ENCODE measurements around the gene PPAT.
"Not testable (repeated sequence)": the region's sequence is repeated elsewhere in the genome, so short reads cannot be mapped to it uniquely, and the experiment has no call there.

PPAT gene

GRCh38 chr4:56435140-56435926 lies at the start of gene PPAT:
TSS of gene PPAT (minus strand) at chr4:56435615. CDS start at chr4:56435477, 138 bp downstream.
- H3K4me3 Mint-ChIP-seq, result peak within 1 kb of the TSS; percentile 95
- peak within 1 kb of the TSS; percentile 95 for H3K27ac Mint-ChIP-seq
- H3K36me3 Mint-ChIP-seq, result peaks cover 15% of the 10 kb centered on the region
- no peaks in the 10 kb centered on the region for H3K9me3 Mint-ChIP-seq
- H3K27me3 Mint-ChIP-seq, result no peaks in the 10 kb centered on the region
- H3K4me1 Mint-ChIP-seq, result peaks cover 53% of the 10 kb centered on the region

GRCh38 chr4:56480691-56481090 lies 45.3 kb upstream of the PPAT start:
- Mint-ChIP-seq H3K9me3 (no peaks in the 10 kb centered on the region), H3K36me3 (peaks cover 20% of the 10 kb centered on the region), H3K27ac (no peak overlapping the region), H3K4me1 (no peaks in the 10 kb centered on the region), H3K4me3 (no peak overlapping the region), H3K27me3 (no peaks in the 10 kb centered on the region)

DNA sequence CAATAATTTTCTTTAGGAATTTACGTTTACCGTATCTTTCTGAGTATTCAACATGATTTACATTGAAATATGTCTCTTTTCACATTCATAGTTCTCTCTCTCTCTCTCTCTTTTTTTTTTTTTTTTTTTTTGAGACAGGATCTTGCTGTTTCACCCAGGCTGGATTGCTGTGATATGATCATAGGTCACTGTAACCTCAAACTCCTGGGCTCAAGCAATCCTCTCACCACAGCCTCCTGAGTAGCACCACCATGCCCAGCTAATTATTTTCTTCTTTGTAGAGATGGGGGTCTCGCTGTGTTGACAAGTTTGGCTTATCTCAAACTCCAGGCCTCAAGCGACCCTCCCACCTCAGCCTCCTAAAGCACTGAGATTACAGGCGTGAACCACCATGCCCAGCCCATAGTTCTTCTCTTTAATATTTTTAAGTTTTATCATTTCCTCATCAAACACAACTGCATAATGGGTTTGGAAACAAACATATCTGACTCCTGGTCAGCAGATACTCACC lies 41.8 kb upstream of the PPAT start:
- Mint-ChIP-seq H3K36me3 (peaks cover 20% of the 10 kb centered on the region), H3K9me3 (no peaks in the 10 kb centered on the region), H3K4me3 (no peak overlapping the region), H3K27ac (no peak overlapping the region), H3K4me1 (no peaks in the 10 kb centered on the region), H3K27me3 (no peaks in the 10 kb centered on the region)

DNA sequence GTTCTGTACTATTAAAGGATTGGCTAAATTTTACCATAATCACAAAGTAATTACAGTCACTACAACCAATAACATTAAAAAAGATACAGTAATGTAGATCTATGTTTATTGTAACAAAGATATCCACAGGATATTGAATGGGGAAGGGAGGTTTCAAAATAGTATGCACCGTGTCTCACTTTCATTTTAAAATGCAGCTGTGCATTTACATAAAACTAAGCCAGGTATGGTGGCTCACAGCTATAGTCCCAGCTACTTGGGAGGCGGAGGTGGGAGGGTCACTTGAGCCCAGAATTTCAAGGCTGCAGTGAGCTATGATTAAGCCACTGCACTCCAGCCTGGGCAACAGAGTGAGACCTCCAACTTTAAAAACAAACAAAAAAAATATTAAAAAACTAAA lies 40.5 kb upstream of the PPAT start:
- Mint-ChIP-seq H3K27ac (no peak overlapping the region), H3K36me3 (peaks cover 20% of the 10 kb centered on the region), H3K4me1 (peaks cover 3% of the 10 kb centered on the region), H3K4me3 (no peak overlapping the region), H3K9me3 (no peaks in the 10 kb centered on the region), H3K27me3 (no peaks in the 10 kb centered on the region)

GRCh38 chr4:56469489-56470210 lies 34.2 kb upstream of the PPAT start:
- no peaks in the 10 kb centered on the region for H3K27me3 Mint-ChIP-seq
- peak overlapping the region; percentile 73 for H3K27ac Mint-ChIP-seq

DNA sequence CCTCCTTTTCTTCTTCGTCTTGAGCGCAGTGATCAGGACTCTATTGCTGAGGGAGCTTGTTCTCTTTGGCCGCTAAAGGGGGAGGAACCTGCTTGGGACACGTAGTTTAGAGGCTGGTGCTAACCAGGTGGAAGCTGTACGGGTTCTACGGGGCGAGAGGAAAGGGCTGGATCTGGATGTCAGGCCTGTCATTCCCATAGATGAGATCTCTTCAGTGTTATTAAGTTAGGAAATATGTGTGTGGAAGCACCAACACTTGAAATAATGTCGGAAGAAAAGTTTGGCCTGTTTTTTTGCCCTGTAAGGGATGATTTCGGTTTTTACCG lies 32.6 kb upstream of the PPAT start:
- Mint-ChIP-seq H3K4me1 (peaks cover 65% of the 10 kb centered on the region), H3K27me3 (no peaks in the 10 kb centered on the region), H3K27ac (peak overlapping the region; percentile 98), H3K4me3 (peak overlapping the region; percentile 98), H3K9me3 (no peaks in the 10 kb centered on the region), H3K36me3 (peaks cover 15% of the 10 kb centered on the region)

More at GRCh38 chr4:56469489-56470210, 34.2 kb upstream of the PPAT start:
- peaks cover 20% of the 10 kb centered on the region for H3K36me3 Mint-ChIP-seq
- H3K4me1 Mint-ChIP-seq, result peaks cover 53% of the 10 kb centered on the region
- H3K9me3 Mint-ChIP-seq, result no peaks in the 10 kb centered on the region
- H3K4me3 Mint-ChIP-seq, result peak overlapping the region; percentile 98

DNA sequence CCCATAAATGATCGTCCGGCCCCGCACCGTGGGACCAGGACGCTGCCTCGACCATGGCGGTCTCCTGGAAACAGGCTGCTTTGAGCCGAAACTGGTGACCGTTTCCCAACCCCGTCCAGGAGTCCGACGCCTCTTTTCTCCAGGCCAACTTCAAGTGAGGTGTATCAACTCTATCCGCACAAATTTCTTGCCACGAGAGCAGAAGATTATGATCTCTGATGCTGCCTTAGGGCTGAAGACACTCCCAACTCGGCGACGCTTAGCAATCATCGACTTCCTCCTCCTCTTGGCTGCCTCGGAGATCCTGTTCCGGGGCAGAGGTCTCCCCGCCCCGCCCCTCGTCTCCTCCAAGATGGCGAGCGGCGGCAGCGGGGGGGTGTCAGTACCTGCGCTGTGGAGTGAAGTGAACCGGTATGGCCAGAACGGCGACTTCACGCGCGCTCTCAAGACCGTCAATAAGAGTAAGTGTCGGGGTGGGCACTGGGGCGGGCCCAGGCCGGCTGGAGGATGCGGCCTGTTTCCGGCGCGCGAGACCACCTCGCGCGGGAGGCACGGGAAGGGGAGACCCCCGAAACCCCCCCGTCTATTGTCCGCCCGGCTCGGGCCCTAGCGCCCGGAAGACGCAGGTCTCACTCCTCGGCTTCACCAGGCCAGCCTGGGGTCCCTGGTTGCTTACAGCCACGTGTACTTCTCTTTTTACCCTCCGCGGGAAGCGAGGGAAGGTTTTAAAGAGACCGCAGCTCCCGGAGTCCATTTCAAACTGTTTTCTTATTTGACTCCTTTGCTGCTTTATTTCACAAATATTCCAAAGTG lies 32.1 kb upstream of the PPAT start, which contains the start of gene SRP72:
SRP72 (plus strand) TSS at position 334 of the 813 bp plus-strand sequence; CDS start at position 353, 19 bp downstream.
- Mint-ChIP-seq H3K27ac (peak within 1 kb of the TSS; percentile 98), H3K36me3 (peaks cover 14% of the 10 kb centered on the region), H3K9me3 (no peaks in the 10 kb centered on the region), H3K27me3 (no peaks in the 10 kb centered on the region), H3K4me3 (peak within 1 kb of the TSS; percentile 98), H3K4me1 (peaks cover 65% of the 10 kb centered on the region)

GRCh38 chr4:56466910-56467283 lies 31.5 kb upstream of the PPAT start:
- Mint-ChIP-seq H3K4me3 (peak overlapping the region; percentile 98), H3K36me3 (peaks cover 19% of the 10 kb centered on the region), H3K4me1 (peaks cover 69% of the 10 kb centered on the region), H3K27me3 (no peaks in the 10 kb centered on the region), H3K27ac (peak overlapping the region; percentile 98), H3K9me3 (no peaks in the 10 kb centered on the region)

DNA sequence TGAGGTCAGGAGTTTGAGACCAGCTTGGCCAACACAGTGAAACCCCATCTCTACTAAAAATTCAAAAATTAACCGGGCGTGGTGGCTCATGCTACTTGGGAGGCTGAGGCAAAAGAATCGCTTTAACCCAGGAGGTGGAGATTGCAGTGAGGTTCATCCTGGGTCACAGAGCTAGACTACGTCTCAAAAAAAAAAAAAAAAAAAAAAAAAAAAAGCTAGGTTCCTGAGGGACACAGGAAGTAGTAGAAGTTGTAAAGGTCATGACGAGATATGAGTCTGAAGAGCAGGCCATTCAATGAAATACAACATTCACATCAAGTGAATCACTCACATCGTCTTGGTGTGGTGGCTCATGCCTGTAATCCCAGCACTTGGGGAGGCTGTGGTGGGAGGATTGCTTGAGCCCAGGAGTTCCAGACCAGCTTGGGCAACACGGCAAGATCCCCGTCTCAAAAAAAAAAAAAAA lies 30.9 kb upstream of the PPAT start:
- not testable (repeated sequence) for H3K27me3 Mint-ChIP-seq, H3K9me3 Mint-ChIP-seq
- peak overlapping the region; percentile 98 for H3K27ac Mint-ChIP-seq
- peaks cover 21% of the 10 kb centered on the region for H3K36me3 Mint-ChIP-seq
- H3K4me3 Mint-ChIP-seq, result peak overlapping the region; percentile 98
- H3K4me1 Mint-ChIP-seq, result peaks cover 69% of the 10 kb centered on the region

DNA sequence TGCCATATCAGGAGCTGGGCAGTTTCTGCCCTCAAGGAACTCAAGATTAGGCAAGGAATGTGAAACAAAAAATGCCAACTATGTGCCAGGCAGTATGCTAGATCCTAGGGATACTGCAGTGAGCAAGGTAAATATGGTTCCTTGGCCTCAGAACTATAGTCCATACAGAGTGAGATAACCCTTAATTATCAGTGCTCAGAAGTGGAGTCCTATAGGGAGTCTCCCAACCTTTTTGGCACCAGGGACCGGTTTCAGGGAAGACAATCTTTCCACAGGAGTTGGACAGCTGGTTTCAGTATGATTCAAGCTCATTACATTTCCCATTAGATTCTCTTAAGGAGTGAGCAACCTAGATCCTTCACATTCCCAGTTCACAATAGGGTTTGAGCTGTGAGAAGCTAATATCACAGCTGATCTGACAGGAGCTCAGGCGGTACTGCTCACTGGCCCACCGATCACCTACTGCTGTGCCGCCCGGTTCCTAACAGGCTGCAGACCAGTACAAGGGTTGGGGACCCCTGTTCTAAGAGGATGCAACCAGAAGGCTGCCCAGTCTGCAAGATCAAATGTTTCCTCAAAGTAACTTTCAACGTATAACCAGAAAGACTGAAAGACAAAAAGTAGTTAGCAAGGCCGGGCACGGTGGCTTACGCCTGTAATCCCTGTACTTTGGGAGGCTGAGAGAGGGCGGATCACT lies 30.3 kb upstream of the PPAT start:
- Mint-ChIP-seq H3K27me3 (no peaks in the 10 kb centered on the region), H3K36me3 (peaks cover 21% of the 10 kb centered on the region), H3K9me3 (no peaks in the 10 kb centered on the region), H3K27ac (peak overlapping the region; percentile 98), H3K4me3 (peak overlapping the region; percentile 98), H3K4me1 (peaks cover 69% of the 10 kb centered on the region)

- Mint-ChIP-seq H3K27me3 (no peaks in the 10 kb centered on the region), H3K4me3 (peak overlapping the region; percentile 34), H3K9me3 (no peaks in the 10 kb centered on the region), H3K4me1 (peaks cover 71% of the 10 kb centered on the region), H3K27ac (no peak overlapping the region), H3K36me3 (peaks cover 22% of the 10 kb centered on the region)
Measured at GRCh38 chr4:56464581-56464980, 29.2 kb upstream of the PPAT start.

GRCh38 chr4:56463711-56464110 lies 28.3 kb upstream of the PPAT start:
- H3K27me3 Mint-ChIP-seq, result no peaks in the 10 kb centered on the region
- no peak overlapping the region for H3K4me3 Mint-ChIP-seq
- H3K36me3 Mint-ChIP-seq, result peaks cover 22% of the 10 kb centered on the region
- peaks cover 63% of the 10 kb centered on the region for H3K4me1 Mint-ChIP-seq
- peak overlapping the region; percentile 30 for H3K27ac Mint-ChIP-seq
- H3K9me3 Mint-ChIP-seq, result no peaks in the 10 kb centered on the region

DNA sequence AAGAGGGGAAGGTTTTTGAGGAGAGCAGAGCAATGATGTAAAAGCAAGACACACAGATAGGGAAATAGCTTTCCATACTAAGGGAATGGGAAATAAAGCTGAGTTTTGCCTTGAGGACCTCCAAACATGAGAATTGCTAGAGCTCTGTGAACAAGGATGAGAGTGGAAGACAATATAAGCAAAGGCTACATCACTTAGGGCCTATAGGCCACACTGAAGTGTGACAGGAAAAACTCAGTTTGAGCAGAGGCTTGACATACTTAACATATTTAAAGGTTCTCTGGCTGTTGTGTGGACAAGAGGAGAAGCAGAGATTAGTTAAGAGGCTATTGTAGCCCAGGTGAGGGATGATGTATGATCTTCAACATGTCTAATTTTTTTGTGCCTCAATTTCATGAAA lies 26.7 kb upstream of the PPAT start:
- no peak overlapping the region for H3K4me3 Mint-ChIP-seq
- H3K4me1 Mint-ChIP-seq, result peaks cover 51% of the 10 kb centered on the region
- peak overlapping the region; percentile 37 for H3K27ac Mint-ChIP-seq
- H3K27me3 Mint-ChIP-seq, result no peaks in the 10 kb centered on the region
- peaks cover 15% of the 10 kb centered on the region for H3K36me3 Mint-ChIP-seq
- no peaks in the 10 kb centered on the region for H3K9me3 Mint-ChIP-seq

DNA sequence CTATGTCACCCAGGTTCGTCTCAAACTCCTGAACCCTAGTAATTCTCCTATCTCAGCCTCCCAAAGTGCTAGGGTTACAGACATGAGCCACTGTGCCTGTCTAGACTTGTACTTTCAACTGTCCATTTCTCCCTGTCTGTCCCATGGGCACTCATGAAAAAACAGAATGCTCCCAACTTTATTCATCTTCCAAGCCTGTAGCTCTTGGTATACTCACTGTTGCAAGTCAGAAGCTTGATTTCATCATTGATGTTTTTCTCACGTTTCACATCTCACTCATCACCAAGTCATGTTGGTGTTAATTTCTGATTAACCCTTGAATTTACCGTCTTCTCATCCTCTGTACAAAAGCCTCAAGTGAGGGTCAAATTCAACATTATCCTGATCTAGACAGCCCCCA lies 24.7 kb upstream of the PPAT start:
- Mint-ChIP-seq H3K9me3 (no peaks in the 10 kb centered on the region), H3K27ac (peak overlapping the region; percentile 97), H3K4me1 (peaks cover 42% of the 10 kb centered on the region), H3K27me3 (no peaks in the 10 kb centered on the region), H3K36me3 (peaks cover 26% of the 10 kb centered on the region), H3K4me3 (peak overlapping the region; percentile 57)

DNA sequence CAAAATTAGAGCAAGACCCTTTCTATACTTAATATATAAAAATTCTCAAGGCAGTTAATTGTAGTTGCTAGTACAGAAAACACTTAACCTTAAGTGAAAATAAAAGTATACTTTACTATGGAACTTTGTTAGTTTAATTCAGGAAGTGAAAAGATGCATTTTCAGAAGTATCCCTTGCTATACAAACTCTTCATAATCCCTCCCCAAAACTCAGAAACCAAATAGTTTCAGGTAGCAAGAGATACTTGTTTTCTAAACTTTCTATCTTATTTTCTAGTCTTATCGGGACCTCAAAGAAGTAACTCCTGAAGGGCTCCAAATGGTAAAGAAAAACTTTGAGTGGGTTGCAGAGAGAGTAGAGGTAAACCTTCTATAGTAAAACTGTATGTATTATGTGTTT lies 14.9 kb upstream of the PPAT start:
- H3K27me3 Mint-ChIP-seq, result no peaks in the 10 kb centered on the region
- no peak overlapping the region for H3K4me3 Mint-ChIP-seq
- peaks cover 4% of the 10 kb centered on the region for H3K4me1 Mint-ChIP-seq
- H3K9me3 Mint-ChIP-seq, result no peaks in the 10 kb centered on the region
- peaks cover 27% of the 10 kb centered on the region for H3K36me3 Mint-ChIP-seq
- no peak overlapping the region for H3K27ac Mint-ChIP-seq
